GM10266 (cell line): ENCODE data around the gene H6PD.

Source experiments
- DNase-seq: peaks from one replicate; pipeline ENCODE4 v3.0.0; 2012; ENCODE audit errors: extremely low spot score
- TF ChIP-seq, protein P1 (sequence below): IDR thresholded peaks from 2 replicates; pipeline ENCODE4 v1.5.1; 2012; ENCODE audit warnings: mild to moderate bottlenecking, low read depth; ENCODE audit not compliant: control insufficient read depth, insufficient read depth; ENCODE audit errors: missing control alignments

Gene H6PD

DNA sequence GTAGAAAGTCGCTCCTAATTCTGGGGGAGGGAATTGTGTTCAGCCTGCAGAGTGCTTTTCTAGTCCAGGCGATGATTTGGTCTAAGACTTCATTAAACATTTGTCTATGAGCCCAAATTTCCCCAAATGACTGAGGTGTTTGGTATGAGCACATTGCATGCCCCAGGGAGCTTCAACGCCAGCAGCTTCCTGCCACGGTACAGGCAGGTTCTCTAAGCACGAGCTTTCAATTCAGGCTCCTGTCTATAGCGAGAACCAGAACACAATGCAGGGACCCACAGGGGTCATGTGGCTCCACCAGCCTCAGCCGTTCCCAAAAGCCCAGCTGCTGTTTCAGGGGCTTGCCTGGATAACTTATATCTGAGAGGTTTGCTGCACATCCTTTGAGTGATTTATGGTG lies 34.1 kb upstream of the H6PD start:
- DNase-seq: no peak
- TF ChIP-seq, protein P1, sequence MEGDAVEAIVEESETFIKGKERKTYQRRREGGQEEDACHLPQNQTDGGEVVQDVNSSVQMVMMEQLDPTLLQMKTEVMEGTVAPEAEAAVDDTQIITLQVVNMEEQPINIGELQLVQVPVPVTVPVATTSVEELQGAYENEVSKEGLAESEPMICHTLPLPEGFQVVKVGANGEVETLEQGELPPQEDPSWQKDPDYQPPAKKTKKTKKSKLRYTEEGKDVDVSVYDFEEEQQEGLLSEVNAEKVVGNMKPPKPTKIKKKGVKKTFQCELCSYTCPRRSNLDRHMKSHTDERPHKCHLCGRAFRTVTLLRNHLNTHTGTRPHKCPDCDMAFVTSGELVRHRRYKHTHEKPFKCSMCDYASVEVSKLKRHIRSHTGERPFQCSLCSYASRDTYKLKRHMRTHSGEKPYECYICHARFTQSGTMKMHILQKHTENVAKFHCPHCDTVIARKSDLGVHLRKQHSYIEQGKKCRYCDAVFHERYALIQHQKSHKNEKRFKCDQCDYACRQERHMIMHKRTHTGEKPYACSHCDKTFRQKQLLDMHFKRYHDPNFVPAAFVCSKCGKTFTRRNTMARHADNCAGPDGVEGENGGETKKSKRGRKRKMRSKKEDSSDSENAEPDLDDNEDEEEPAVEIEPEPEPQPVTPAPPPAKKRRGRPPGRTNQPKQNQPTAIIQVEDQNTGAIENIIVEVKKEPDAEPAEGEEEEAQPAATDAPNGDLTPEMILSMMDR: no peak

DNA sequence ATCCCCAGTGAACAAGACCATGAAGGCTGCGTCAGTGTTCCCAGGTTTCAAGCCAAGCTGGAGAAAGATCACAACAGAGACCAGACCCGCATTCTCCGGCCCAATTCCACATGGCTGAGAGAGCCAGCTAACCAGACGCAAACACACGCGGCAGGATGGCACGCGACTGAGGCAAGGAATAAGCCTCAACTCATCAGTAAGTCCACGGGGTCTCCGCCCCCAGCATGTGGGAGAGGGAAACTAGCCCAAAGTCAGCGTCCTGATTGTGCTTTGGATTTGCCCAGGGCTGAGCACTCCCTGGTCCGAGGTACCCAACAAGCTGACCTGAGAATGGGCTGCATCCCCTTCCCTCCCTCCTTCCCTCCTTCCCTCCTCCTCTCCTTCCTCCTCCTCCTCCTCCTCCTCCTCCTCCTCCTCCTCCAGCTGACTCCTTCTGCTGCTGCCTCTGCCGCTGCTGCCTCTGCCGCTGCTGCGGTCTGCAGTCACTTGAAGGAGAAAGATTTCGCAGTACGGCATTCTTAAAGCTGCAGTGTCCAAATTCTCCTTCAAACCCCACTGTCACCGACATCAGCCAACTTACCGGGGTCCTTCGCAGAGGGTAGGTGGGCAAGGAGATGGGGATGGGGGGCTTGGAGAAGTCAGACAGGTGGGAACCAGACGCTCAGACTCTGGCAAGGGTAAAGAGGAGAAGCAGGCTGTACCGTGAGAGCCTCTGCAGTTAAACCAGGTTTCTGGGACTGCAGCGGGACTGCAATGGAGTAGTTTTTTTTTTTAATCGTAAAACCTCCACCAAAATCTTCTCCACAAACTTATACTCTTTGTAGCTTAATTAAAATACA lies 33.0 kb upstream of the H6PD start:
- no peak for DNase-seq
- TF ChIP-seq, protein P1: no peak

DNA sequence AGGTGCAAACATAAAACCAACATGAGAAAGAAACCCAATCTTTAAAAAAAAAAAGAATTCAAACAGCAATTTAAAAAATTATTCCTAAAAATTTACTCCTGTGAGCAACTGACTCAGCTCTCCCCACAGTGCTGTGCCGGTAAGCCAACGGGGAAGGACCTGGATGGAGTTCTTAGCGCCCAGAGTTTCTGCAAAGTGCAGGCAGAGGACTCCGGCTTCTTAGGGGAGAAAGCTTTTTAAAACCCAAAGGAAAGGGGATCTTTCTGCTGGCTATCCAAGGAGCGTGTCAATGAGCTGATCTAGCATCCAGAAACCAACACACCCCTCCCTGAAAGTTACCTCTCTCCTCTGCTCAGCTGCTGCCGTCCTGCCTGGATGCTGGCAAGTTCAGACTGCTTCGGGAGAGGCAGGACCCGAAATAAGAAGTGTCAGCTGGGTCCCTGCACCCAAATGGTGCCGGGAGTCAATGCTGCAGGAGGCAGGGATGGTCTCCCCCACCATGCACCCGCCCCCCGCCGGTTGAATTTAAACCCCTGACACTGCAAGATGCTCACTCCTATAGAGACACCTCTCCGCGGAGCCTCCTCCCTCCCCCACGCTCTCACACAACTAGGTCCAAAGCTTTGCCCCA lies 32.2 kb upstream of the H6PD start:
- TF ChIP-seq, protein P1: no peak
- DNase-seq: no peak

DNA sequence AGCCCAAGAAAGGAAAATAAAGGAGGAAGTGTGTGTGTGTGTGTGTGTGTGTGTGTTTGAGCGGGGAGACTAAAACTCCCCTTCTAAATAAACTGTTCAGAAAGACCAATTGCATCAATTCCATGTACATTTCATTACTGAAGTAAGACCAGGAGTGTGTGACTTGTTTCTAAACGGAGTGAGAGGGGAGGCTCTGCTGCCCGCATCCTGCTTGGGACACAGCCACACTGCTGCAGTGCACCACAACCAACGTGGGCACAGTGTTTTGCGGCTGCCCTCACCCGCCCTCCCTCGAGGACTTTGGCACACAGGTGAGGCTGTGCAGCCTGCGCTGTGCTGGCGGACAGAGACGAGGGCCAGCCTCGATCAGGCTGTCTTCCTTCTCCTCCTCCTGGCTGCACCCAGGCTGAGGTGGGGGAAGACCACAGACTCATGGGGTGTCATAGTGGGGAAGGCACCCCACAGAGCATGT lies 31.0 kb upstream of the H6PD start:
- TF ChIP-seq, protein P1: no peak
- no peak for DNase-seq

DNA sequence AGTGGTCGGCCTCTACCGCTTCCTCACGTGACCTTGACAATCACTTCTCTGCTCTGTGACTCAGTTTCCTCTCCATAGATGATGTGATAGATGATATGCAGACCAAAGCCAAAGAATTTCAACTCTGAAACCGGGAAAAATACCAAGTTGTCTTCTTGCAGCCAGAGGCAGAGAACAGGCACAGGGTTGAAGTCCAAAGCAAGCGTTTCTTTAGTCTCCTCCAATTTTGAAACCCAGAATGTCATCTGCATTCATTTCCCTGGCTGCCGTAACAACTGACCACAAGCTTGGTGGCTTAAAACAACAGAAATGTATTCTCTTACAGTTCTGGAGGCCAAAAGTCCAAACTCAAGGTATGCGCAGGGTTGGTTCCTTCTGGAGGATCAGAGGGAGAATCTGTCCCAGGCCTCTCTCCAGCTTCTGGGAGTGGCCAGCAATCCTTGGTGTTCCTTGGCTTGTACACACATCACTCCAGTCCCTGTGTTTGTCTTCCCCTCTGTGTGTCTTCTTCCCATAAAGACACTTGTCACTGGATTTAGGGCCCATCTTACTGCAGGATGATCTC lies 30.3 kb upstream of the H6PD start:
- DNase-seq: no peak
- TF ChIP-seq, protein P1: no peak

DNA sequence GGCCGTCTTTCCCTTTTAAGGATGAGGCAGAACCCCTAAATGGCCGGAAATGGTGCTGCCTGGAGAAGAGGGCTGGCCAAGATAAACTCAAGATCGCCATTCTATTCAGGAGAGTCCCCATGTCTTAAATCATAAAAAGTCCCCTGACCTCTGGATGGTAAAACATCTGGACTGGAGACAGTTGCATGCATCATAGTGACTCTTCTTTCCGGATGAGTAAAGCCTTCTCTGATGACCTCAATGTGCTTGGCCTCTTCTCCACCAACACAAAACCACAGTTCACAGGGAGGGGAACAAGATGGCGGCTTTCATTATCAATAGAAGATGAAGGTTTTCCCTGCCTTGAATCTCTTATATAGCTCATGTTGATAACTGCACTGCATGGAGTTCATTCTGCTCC lies 27.5 kb upstream of the H6PD start:
- DNase-seq: peak; percentile 47
- TF ChIP-seq, protein P1: no peak
